Hypothalamus (tissue), 51 donors: ENCODE data around the gene CELF2.
"Not testable (repeated sequence)": the region's sequence is repeated elsewhere in the genome, so short reads cannot be mapped to it uniquely, and the experiment has no call there.

Source experiments
- DNase-seq, 51 donors: peaks; one replicate each; lab custom pipeline; 2025; lab: John Stamatoyannopoulos, UW

CELF2 gene

DNA sequence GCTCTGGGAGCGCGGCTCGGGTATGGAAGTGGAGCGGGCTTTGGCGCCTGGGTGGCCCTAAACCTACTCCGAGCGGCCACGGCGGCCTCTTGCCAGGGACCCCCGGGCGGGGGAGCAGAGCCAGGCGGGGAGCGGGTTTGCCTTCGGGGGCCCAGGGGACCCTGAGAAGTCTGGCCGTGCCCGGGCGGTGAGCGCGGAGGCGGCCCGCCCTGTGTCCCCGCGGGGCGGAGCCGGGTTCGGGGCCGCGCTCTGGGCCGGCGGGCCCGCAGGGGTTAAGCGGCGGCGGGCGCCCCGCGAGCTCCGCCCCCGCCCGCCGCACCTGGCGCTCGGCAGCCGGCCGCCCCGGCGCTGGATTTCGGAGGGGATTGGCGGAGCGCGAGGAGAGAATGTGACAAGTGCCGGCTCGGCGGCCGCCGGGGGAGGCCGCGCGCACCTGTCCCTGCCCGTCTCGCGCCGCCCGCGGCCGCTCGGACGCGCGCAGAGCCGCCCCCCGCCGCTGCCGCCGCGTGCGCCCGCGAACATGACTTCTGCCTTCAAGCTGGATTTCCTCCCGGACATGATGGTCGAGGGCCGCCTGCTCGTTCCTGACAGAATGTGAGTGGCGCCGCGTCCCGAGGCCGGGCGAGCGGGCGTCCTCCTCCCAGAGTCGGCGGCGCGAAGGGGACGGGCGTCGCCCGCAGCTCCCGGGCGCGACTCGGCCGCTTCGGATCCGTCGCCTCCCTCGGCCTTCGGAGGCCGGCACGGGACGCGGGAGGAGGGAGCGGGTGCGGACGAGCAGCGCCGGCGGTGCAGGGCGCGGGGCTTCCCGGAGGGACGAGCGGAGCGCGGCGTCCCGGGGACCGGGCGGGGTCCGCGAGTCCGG is at the start of gene CELF2:
TSS of gene CELF2 (plus strand) at position 303 of the 862 bp plus-strand sequence. CDS start at position 521, 218 bp downstream.
- DNase-seq, result peak in 34 of 51 donors; percentile 13 to 79 (median 46)

DNA sequence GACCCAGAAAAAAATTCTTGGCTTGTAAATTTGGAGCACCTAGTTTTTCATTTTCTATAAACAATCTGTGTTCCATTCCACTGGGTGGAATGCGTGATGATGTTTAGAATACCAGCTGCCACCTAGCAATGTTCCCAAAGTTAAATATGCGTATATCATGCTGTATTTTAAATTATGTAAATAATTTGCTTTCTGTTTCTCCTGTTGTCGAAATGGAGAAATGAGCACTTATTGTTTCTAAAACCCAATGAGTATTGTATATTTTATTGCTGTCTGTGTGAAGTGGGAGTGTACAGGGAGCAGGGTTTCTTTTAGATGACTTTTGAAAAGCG is 49.4 kb upstream of the CELF2 start:
- no peak for DNase-seq

DNA sequence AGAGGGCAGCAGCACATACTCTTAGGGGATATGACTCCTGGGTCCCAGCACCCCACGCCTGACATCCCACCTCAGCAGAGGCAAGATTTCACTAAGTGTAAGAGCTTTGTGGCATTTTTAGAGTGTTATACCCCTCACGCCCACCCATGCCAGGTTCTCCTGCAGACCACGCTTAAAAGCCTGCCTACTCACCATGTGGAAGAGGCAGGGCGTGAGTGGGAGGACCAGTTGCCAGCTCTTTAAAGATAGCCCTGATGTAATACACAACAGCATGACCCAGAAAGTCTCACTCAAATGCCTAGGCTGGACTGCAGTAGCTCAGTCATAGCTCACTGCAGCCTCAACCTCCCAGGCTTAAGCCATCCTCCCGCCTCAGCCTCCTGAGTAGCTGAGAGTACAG is 44.4 kb upstream of the CELF2 start:
- DNase-seq, result no peak

DNA sequence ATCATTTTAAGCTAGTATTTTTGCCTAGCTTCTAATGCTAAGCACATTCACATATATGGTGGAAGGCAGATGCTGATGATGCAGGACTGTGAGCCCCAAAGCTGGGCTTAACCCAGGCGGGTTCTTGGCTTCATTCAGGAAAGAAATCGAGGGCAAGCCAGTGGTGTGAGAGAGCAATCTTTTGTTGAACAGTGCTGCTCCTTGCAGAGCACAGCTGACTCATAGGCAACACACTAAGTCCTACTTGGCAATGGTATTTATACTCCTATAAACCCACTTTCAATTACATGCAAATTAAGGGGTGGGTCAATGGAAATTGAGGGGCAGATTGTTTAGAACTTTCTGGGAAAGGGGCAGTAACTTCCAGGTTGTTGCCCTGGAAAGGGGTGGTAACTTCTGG is 42.0 kb upstream of the CELF2 start:
- no peak for DNase-seq

DNA sequence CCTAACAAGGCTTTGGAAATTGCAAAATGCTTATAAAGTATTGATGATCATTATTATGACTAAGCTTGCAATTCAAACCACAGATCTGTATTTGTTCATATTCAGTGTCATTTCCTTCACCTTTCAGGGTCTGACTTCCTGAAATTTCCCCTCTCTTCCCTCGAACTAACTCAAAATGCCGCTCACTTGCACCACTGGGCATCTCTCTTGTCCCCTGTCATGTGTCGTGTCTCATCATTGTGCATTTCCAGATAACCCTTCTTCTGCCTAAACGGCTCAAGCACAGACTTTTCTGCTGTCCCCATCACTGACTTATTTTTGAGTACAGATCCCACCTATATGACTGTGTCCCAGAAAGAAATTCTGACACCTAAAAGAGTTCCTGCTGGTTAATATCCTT is 41.0 kb upstream of the CELF2 start:
- no peak for DNase-seq

DNA sequence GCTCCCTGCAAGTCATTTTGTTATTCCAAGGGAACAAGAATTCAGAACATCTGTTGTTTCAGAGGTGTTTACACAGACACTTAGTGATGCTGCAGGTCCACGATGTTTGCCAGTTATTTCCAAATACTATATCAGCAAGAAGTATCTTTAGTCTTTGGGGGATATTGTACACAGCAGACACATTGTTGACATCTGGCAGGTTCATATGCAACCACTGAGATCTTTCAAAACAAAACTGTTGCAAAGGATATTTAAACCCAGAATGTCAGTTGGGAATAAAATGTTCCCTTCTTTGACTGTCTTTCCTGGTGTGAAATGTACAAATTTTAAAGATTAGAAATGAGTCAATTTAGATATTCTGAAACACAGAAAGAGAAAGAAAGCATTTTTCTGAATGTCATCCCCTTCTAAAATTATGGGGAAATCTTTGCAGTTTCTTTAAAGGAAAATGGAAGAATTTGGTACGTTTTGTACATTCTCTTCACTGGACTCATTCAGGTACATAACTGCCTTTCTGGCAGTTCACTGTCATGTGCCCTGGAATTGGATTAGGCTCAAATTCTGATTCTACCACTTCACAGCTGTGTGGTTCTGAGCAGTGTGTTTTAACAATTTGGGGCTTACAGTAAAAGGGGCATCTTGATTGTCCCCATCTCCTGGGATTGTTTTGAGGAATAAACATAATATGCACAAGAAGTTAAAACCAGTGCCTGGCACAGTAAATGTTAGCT is 40.3 kb upstream of the CELF2 start:
- peak in 1 of 51 donors; percentile 9 for DNase-seq

DNA sequence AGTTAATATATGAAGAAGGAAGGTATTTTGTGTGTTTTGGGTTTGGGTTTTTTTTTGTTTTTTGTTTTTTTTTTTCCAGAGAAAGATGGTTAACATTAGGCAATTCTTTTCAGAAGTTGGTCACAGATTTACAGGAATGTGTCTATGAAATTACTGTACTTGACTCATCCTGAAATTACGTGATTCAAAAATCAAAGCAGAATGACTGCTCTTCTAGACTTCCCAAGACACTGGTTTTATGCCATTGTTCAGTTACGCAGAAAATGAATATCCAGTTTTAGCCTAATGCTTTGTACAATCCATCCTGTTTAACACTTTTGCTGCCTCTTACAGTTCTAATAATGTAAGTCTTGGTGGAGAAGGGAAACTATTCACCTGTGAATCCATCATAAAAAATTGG is 39.7 kb upstream of the CELF2 start:
- DNase-seq, result no peak

DNA sequence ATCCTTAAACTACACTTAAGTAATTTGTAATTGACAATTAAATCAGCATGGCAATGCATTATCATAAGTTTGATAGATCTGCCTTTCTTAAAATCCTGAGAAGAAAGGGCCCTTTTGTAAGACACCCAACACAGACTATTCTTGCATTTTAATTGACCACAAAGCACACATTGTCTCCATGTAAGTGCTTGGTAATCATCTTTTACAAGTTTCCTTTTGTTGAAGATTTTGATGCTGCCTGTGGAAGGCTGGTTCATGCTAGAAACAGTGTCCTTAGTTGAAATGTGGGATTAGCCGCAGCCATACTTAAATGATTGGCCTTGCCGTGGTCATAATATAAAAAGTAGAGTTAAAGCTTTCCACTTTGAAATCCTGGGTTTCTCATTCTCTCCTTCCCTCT is 32.3 kb upstream of the CELF2 start:
- DNase-seq, result no peak

DNA sequence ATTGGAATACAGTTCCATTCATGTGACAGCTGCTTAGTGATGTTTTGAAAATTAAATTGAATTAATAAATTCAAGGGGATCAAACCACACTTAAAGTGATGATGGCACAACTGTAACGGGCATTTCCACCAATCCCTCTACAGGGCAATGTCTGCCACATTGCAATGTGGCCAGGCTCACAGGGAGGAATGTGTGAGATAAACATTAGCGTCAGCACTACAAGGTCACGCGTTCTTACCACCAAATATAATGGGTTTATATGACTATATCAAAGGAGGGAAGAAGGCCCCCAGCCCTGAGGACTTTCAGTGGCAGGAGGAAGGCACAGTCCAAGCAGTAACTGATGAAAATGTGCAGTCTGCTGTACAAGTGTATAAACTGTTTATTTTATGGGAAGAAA is 31.1 kb upstream of the CELF2 start:
- DNase-seq, result no peak

DNA sequence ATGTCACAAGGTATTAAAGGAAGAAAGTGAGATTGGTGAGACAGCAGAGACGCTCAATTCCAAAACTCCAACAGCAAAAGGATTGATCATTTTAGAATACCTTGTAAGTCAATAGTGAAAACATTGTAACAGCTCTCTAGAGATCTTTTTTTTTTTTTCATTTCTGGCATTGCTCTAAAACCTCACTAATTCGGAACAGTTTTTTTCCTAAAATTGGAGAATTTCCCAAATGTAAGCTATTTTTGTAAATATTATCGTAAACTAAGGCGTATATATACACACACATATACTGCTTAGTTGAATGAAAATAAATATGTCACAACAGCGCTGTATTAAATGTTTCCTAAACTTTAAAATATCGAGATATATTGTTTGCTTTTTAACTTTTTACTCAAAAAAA is 30.6 kb upstream of the CELF2 start:
- DNase-seq, result no peak

DNA sequence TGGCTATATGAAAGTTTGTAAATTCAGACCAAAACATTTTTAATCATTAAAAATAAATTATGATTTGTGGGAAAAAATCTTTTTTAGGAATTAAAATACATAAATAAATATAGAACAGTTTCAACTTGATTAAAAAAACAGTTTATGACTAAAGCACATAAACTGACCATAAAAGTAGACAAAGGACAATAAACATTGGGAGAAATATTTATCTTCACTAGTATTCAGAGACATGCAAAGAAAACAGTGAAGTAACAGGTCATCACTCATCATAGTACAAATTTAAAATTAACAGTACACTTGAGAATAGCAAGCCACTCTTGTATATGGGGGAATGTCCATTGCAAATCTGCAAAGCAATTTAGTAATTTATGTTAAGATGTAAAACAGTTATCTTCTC is 28.0 kb upstream of the CELF2 start:
- DNase-seq, result no peak

DNA sequence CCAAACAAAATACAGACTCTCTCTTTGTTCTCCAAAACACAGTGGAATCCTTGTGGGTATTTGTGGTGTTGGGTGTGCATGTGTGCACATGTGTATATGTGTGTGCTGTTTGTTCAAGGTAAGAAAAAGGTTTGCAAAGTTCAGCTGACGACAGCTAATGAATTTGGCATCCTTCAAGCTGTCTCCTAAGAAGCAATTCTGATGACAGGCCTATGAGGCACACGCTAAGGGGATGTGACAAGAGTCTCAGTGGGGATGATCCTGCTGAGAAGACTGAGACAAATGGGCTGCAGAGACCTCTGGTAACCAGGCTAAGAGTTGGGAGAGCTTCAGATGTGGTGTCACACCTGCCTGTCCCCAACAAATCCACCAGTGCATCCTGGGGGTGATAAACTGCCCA is 26.5 kb upstream of the CELF2 start:
- no peak for DNase-seq

DNA sequence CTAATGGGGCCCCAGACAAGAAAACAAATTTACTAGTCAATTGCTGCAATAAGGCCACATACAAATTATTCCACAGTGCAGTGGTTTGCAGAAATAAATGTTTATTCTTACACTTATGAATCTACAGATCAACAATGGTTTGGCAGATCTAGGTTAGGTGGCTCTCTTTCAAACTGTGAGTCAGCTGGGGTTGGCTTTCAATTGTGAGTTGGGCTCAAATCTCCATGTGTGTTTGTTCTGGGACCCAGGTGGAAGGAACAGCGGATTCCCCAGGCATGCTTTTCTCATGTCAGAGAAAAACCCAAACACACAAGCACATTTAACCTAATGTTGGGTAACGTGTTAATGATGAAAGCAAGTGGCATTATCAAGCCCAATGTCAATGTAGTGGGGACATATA is 25.6 kb upstream of the CELF2 start:
- DNase-seq, result no peak

DNA sequence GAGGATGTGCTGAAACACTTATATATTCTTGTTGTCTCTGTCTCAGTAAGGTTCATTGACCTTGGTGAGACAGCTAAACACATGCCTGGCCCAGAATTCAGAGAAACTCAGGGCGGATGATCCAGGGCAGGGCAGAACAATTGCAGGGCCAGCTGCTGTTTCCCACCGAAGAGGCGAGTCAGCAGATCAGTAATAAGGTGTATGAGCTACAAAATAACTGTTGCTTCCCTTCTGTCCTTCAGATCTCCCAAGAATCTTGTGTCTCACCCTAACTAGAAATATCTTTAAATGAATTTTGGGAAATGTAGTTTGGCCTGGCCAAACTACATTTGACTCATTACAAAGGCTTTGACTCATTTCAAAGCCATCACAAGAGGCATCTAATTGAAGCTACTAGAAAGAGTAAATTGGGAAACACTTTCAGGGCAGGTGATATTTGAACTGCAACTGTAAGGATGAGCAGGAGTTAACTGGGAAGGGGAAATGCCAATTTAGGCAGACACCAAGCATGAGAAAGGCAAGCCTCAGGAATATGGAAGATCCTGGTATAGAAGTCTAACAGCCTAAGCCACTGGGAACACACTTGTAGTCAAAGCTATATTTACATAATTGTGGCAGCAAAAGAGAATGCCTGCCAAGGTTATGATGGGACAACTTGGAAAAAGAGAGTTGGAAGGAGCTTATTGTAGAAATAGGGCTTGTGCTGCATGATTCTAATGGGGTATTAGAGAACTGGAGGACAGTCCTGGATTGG is 24.5 kb upstream of the CELF2 start:
- DNase-seq, result no peak

DNA sequence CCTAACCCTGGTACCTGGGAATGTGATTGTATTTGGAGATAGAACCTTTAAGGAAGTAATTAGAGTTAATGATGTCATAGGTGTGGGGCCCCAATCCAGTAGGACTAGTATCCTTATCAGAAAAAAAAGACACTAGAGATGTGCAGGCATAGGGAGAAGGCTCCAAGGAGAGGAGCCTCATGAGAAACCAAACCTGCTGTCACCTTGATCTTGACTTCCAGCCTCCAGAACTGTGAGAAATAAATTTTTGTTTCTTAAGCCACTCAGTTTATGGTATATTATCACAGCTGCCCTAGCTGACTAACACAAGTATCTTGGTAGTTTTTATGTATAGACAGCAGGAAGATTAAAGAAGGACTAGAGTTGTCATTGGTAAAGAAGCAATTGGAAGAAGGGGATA is 23.9 kb upstream of the CELF2 start:
- no peak for DNase-seq

DNA sequence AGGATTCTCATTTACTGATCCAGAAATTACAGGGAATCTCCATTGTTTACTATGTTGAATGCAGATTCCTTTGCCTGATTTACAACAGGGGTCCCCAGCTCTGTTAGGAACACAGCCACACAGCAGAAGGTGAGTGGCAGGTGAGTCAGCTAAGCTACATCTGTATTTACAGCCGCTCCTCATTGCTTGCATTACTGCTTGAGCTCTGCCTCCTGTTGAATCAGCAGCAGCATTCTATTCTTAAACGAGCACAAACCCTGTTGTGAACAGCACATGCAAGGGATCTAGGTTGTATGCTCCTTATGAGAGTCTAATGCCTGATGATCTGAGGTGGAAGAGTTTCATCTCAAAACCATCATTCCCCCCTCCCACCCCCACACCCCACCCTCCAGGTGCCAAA is 23.3 kb upstream of the CELF2 start:
- DNase-seq, result no peak

DNA sequence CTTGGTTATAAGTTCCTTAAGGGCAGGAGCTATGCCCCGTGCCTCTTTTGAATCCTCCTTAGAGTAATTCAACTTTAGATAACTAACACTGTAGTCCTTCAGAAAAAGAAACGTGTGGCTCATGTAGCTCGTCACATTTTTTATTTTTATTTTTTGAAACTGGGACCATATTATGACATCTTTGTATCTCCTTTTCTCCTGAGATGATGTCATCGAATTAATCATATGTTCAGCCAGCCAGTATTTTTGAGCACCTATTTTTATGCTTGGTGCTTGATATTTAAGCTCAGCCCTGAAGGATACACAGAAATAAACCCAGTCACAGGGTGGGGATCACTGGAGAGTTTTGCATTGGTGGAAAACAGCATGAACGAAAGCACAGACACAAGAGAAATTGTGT is 22.6 kb upstream of the CELF2 start:
- no peak for DNase-seq

DNA sequence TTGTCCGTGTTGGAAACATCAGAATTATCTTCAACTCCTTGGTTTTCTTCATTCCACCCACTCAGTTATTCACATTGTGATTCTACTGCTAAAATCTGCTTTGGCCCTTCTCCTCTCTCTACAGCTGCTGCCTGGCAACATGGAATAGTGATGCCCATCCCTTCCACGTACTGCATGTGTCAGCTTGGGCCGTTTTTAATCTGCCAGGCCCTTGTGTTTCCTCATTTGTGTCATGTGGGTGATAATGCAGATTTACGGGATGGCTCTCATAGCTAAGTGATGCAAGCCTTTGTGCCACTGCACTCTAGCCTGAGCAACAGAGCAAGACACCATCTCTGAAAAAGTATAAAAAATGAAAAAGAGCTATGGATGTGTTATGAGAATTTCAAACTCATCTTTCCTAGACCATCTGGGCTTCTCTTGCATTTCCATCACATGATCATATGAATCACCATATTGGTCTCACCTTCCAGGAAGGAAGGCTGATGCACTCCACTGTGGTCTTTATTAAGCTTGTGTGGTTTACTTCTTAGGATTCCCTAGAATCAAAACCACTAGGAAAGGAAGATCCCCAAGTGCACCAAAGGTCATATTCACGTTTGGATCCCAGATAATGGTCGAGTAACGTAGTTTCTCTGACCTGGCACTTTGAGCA is 20.6 kb upstream of the CELF2 start:
- DNase-seq, result peak in 1 of 51 donors; percentile 43

DNA sequence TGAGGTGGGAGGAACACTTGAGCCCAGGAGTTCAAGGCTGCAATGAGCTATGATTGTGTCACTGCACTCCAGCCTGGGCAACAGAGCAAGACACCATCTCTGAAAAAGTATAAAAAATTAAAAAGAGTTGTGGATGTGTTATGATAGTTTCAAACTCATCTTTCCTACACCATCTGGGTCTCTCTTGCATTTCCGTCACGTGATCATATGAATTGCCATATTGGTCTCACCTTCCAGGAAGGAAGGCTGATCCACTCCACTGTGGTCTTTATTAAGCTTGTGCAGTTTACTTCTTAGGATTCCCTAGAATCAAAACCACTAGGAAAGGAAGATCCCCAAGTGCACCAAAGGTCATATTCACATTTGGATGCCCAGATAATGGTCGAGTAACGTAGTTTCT is 18.2 kb upstream of the CELF2 start:
- DNase-seq, result not testable (repeated sequence)

DNA sequence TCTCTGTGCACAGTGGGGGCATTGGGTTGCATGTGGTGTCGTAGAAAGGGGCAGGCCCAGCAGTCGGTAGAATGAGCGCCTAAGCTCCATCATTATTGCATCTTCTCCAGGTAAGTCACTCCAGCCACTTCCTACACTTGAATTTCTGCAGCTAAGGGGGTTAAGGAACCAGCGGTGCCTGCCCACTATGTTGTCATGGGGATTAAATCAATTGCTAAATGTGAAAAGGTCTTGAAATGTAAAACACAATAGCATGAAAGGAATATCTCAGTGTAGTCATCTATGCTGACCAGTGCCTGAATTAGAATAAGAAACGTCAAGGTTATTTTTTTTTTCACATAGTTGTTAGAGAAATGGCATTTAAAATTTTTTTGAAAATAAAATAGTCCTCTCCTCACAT is 15.2 kb upstream of the CELF2 start:
- no peak for DNase-seq

DNA sequence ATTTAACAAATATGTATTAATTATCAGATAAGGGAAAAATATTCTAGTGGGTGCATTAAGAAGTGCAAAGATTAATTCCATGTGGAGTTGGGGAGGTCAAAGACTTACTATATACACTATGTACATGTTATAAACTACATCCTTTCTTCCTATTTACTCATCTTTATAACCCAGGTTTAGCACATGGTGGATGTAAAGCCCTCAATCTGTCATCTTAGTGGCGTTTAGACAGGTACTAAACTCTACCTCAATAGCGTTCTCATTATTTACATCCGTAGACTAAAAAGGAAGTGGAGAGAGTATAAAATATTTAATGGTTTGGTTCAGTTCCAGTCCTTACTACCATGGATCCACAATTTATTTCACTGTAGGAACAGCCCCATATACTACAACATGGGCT is 14.8 kb upstream of the CELF2 start:
- DNase-seq, result no peak
